COLO668 (cell line): ENCODE data around the gene MBD3L2.
"Not testable (repeated sequence)": the region's sequence is repeated elsewhere in the genome, so short reads cannot be mapped to it uniquely, and the experiment has no call there.

Experiments used
- DNase-seq: peaks from one replicate; lab custom pipeline; 2025; ENCODE audit not compliant: unreplicated experiment; lab: John Stamatoyannopoulos, UW

The MBD3L2 gene

DNA sequence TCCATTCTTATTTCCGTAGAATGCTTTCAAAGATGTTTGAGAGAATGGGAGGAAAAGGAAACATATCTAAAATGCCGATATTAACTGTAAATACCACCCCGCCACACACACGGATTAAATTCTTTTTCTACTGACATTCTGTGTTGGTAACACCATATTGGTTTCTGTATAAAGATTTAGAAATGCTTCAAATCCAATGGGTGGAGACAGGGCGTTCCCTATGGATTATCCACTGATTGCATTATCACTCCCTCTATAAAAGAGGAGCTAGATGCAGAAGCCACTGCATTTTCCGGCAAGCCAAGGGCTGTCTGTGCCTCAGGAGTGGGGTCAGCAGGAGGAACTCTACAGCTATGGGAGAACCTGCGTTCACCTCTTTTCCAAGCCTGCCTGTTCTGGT, at the start of gene MBD3L2:
MBD3L2 (plus strand) TSS at position 301 of the 400 bp plus-strand sequence; CDS start at position 354, 53 bp downstream.
- DNase-seq, result not testable (repeated sequence)

DNA sequence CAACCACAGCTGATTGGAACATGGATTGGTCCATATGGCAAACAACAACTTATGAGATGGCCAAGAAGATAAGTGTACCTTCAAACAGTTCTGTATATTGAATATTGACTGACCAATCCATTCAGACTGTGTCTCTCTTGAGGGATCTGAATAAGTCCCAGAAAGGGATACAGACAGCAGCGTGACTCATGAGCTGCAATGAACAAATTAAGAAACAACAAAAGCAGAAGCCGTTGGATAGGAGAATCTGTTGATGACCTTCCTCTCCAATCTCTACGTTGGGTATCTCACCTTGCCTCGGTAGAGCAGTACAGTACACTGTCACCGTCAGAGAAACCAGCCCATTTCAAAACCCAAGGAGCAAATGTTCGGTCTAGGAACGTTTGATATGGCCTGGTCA, 49.2 kb upstream of the MBD3L2 start:
- no peak for DNase-seq

DNA sequence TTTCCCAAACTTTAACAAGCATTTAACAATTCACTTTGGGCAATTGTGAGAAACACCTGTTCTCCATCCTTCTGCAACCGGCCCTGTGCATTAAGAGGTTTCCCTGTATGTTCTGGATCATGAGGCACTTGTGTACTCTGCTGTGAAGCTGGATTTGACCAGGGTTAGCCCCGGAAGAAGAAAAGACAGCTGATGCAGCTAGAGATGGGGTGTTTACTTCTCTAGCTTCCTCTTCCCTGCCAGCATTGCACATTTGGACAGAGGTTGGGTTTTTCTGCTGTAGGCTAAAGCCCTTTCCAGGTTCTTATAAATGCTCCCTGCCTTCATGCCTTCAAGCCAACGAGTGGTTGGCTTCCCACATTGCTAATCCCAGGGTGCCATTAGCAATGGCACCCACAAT, 48.8 kb upstream of the MBD3L2 start:
- DNase-seq, result no peak

DNA sequence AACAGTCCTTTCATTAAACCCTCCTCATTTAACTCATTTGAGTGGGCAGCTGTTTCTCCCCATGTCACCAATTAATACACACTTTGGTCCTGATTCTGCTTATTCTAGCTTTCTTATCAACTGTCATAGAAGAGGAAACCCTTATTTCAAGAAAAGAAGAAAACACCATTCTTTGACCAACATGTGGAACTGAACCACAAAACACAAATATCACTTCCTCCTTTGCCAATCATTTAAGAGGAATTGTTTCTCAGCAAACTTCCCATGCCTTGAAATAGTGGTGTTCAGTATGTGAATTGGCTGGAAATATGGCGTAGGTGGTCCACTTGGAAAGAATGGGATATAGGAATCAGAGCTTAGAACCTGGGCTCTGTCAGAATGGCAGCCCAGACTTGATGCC, 48.3 kb upstream of the MBD3L2 start:
- DNase-seq, result no peak

DNA sequence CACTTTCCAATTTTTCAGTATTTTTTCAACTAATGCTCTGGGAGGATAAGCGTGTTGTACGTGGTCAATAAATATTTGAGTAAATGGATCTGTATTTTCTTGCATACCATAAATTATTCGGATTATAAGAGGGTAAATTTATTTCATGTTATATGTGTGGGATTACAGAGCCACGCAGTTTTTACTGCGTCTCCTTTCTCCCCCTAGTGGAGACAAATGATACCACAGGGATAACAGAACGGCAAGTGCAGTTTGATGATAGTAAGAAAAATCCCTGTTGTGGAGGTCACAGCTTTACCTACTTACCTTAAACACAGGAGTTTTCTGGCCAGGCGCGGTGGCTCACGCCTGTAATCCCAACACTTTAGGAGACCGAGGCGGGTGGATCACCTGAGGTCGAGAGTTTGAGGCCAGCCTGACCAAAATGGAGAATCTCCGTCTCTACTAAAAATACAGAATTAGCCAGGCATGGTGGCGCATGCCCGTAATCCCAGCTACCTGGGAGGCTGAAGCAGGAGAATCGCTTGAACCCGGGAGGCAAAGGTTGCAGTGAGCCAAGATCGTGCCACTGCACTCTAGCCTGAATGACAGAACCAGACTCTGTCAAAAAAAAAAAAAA, 44.7 kb upstream of the MBD3L2 start:
- no peak for DNase-seq

DNA sequence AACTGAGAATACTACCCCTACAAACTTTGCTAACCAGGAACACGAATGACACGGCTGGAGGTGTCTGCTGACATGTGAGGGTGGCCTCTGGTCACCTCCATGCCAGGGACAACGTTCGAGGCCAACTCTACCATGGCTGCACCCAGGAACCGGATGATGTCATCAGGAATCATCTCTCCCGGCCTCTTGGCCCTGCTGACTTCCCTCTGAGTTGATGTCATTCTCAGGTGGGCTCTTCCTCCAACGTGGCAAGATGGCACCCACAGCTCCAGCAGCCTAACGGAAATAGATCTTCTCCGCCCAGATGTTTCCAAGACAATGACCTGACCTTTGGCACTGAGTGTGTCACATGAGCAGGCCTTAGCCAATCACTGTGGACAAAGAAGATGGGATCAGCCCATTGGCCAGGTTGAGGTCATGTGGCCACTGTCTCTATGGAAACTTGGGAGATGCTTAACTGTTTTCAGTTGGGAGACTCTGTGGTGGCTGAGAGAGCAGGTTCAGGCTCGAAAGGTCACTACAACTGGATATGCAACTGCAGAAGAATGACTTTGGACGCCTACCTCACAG, 42.9 kb upstream of the MBD3L2 start:
- no peak for DNase-seq

DNA sequence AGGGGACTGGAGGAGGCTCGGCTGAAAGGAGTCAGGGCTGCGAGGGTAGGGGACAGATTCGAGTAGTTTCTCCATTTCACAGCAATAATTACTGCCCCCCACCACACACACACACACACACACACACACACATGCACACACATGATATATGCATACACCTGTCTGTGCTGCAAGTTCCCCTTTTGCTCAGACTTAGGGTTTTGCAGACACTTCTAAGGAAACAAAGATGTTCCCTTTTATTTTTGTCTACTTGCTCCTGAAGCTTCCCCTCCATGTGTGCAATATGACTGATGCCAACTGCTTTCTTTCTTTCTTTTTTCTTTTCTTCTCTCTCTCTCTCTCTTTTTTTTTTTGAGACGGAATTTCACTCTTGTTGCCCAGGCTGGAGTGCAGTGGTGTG, 41.3 kb upstream of the MBD3L2 start:
- no peak for DNase-seq

DNA sequence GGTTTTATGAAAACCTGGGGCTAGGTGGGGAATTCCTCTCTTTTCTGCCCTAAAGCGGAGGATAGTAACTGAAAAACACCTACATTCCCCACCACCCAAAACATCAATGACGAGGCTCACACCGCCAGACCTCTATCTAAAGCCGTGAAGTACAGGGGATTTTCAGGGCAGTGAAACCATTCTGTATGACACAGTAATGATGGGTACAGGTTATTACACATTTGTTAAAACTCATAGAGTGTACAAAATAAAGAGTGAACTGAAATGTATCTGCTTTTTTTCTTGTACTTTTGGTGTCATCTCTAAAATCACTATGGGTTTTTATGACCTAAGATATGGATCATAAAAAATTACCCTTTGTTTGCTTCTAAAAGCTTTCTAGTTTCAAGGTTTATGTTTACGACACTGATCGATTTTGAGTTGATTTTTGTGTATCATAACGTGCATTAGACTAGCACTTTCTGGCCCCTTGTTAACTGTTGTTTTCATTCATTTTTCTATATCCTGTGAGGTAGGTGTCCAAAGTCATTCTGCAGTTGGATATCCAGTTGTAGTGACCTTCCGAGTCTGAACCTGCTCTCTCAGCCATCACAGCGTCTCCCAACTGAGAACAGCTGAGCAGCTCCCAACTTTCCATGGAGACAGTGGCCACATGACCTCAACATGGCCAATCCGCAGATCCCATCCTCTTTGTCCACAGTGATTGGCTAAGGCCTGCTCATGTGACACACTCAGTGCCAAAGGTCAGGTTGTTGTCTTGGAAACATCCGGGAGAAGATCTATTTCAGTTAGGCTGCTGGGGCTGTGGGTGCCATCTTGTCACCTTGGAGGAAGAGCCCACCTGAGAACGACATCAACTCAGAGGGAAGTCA, 38.2 kb upstream of the MBD3L2 start:
- DNase-seq, result no peak

DNA sequence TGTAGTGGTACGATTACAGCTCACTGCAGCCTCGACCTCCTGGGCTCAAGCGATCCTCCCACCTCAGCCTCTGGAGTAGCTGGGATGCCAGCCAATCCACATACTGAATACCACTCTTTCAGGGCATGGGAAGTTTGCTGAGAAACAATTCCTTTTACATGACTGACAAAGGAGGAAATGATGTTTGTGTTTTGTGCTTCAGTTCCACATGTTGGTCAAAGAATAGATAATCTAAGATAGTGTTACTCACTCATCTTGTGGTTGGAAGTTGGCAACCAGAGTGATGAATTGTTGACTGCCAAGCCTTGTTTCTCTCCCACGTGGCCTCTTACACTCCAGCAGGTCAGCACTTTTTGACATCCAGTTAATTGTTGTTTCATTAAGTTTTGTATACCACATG, 35.4 kb upstream of the MBD3L2 start:
- DNase-seq, result no peak

DNA sequence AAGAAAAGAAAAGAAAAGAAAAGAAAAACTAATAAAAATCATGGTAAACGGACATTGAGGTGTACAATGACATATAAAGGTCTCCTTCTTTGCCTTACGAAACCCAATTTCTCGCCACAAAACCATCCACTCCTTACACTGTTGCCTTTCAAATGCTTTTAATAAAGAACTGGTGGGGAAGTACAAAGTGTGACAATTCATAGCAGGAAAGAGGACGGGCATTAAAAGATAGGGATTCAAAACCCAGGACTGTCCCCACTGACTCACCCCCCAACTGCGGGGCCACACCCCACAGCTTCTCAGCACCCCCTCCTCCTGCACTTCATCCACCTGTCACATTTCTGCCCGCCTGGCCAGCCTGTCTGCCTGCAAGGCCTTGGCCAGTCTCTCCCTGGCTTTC, 30.3 kb upstream of the MBD3L2 start:
- no peak for DNase-seq

DNA sequence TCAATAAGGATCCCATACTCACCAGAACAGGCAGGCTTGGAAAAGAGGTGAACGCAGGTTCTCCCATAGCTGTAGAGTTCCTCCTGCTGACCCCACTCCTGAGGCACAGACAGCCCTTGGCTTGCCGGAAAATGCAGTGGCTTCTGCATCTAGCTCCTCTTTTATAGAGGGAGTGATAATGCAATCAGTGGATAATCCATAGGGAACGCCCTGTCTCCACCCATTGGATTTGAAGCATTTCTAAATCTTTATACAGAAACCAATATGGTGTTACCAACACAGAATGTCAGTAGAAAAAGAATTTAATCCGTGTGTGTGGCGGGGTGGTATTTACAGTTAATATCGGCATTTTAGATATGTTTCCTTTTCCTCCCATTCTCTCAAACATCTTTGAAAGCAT, 27.8 kb upstream of the MBD3L2 start, which contains the start of gene MBD3L2B:
MBD3L2B (minus strand) TSS at position 101 of the 400 bp plus-strand sequence; CDS start at position 67, 34 bp downstream.
- DNase-seq, result not testable (repeated sequence)

DNA sequence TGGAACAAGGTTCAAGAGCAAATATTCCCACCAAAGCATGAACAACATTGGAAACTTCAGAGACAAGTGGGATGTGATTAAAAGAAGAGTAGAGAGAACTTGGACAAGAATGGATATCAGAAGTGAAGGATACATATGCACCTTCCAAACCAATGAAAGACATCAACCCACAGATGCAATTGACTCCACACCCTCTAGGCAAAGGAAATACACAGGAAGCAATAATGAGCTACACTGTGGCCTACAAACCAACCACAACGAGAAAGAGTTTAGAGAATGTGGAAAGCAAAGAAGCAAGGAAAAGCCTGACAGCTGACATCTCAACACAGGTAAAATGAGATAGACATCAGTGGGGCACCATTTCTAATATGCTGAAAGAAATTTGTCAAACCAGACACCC, 20.3 kb upstream of the MBD3L2 start:
- not testable (repeated sequence) for DNase-seq

DNA sequence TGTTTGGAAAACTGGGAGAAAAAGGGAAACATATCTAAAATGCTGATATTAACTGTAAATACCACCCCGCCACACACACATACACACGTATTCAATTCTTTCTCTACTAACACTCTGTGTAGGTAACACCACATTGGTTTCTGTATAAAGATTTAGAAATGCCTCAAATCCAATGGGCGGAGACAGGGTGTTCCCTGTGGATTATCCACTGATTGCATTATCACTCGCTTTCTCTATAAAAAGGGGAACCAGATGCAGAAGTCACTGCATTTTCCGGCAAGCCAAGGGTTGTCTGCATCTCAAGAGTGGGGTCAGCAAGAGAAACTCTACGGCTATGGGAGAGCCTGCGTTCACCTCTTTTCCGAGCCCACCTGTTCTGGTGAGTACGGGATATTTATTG, 18.8 kb upstream of the MBD3L2 start, which contains the start of gene MBD3L5:
MBD3L5 (plus strand) TSS at position 301 of the 400 bp plus-strand sequence; CDS start at position 335, 34 bp downstream.
- DNase-seq, result not testable (repeated sequence)

DNA sequence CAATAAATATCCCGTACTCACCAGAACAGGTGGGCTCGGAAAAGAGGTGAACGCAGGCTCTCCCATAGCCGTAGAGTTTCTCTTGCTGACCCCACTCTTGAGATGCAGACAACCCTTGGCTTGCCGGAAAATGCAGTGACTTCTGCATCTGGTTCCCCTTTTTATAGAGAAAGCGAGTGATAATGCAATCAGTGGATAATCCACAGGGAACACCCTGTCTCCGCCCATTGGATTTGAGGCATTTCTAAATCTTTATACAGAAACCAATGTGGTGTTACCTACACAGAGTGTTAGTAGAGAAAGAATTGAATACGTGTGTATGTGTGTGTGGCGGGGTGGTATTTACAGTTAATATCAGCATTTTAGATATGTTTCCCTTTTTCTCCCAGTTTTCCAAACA, 9.0 kb upstream of the MBD3L2 start, which contains the start of gene MBD3L4:
MBD3L4 (minus strand) TSS at position 101 of the 400 bp plus-strand sequence; CDS start at position 66, 35 bp downstream.
- DNase-seq, result not testable (repeated sequence)

DNA sequence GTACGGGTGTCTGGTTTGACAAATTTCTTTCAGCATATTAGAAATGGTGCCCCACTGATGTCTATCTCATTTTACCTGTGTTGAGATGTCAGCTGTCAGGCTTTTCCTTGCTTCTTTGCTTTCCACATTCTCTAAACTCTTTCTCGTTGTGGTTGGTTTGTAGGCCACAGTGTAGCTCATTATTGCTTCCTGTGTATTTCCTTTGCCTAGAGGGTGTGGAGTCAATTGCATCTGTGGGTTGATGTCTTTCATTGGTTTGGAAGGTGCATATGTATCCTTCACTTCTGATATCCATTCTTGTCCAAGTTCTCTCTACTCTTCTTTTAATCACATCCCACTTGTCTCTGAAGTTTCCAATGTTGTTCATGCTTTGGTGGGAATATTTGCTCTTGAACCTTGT, 7.6 kb upstream of the MBD3L2 start:
- not testable (repeated sequence) for DNase-seq

DNA sequence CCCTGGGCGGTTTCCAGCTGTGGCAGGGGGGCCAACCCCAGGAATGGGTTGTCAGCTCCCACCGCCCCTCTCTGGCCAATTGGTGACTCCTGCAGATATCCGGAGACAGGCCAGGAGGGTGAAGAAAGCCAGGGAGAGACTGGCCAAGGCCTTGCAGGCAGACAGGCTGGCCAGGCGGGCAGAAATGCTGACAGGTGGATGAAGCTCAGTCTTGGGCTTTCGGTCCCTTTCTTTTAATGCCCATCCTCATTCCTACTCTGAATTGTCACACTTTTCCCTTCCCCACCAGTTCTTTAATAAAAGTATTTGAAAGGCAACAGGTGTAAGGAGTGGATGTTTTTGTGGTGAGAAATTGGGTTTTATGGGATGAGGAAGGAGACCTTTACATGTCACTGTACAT, 2.3 kb downstream of the MBD3L2 start:
- DNase-seq, result not testable (repeated sequence)

DNA sequence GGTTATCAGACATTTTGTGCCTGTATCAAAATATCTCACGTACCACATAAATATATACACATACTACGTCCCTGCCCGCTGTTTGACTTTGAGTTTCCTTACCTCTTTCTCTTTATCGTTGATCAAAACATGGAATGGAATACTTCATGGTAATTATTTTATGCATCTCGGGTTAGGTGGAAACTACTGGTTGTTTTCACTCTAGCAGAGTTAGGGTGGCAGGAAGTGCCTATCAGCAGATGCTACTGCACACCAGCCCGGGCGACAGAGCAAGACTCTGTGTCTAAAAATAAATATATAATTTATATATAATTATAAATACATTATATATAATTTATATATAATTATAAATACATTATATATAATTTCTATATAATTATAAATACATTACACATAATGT, 3.8 kb downstream of the MBD3L2 start:
- DNase-seq, result not testable (repeated sequence)

DNA sequence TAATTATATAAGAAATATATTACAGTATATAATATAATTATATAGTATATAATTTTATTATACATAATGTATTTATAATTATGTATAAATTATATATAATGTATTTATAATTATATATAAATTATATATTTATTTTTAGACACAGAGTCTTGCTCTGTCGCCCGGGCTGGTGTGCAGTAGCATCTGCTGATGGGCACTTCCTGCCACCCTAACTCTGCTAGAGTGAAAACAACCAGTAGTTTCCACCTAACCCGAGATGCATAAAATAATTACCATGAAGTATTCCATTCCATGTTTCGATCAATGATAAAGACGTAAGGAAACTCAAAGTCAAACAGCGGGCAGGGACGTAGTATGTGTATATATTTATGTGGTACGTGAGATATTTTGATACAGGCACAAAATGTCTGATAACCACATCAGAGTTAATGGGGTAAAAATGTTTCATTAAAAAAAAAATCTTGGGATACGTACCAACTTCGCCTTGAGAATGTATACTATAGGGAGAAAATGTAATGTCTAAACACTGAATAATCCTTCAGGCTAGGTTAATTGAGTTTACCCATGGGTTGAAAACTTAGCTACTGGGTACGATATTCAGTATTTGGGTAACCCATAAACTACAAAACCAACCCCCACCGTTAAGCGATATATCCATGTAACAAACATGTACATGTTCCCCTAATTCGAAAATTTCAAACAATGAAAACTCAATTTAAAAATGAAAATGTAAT, 5.7 kb downstream of the MBD3L2 start:
- DNase-seq, result not testable (repeated sequence)

DNA sequence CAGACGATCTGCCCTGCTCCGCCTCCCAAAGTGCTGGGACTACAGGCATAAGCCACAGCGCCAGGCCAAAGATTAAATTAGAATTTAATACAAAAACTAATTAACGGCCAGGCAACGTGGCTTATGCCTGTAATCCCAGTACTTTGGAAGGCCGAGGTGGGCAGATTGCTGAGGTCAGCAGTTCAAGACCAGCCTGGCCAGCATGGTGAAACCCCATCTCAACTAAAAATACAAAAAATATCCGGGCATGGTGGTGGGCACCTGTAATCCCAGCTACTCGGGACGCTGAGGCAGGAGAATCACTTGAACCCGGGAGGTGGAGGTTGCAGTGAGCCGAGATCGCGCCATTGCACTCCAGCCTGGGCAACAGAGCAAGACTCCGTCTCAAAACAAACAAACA, 6.6 kb downstream of the MBD3L2 start:
- DNase-seq, result not testable (repeated sequence)

DNA sequence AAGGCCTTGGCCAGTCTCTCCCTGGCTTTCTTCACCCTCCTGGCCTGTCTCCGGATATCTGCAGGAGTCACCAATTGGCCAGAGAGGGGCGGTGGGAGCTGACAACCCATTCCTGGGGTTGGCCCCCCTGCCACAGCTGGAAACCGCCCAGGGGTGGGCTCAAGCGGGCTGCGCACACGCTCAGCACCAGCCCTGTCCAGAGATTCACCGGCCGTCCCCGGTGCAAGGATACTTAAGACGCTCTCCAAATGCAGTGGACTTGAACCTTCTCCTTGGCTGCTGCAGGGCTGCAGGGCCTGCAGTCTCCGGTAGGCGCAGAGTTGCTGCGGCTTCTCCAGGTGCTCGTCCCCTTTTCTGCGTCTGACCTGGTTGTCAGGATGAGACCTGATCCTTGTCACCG, 7.2 kb downstream of the MBD3L2 start:
- DNase-seq, result not testable (repeated sequence)

DNA sequence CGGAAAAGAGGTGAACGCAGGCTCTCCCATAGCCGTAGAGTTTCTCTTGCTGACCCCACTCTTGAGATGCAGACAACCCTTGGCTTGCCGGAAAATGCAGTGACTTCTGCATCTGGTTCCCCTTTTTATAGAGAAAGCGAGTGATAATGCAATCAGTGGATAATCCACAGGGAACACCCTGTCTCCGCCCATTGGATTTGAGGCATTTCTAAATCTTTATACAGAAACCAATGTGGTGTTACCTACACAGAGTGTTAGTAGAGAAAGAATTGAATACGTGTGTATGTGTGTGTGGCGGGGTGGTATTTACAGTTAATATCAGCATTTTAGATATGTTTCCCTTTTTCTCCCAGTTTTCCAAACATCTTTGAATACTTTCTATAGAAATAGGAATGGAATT, 9.5 kb downstream of the MBD3L2 start, which contains the start of gene MBD3L3:
MBD3L3 (minus strand) TSS at position 101 of the 400 bp plus-strand sequence; CDS start at position 30, 71 bp downstream.
- not testable (repeated sequence) for DNase-seq
